H1 (cell line): ENCODE data around the gene ZBTB34. TPM values are rescaled to one million over a fixed set of nuclear protein-coding genes. Genes with fewer than 3 reads are reported as not detected.

Experiments
- ASH2L ChIP-seq: fragments of 200-600, 300-600 bp; sonication (generic); IDR thresholded peaks from one replicate; pipeline ENCODE4 v1.7.1; 2017; ENCODE audit warnings: low read length
- CBX8 ChIP-seq: fragments of 300-800, 300-1000 bp; sonication (generic); IDR thresholded peaks from 2 replicates; pipeline ENCODE4 v1.7.1; 2016; ENCODE audit warnings: low read depth, low read length, borderline replicate concordance
- CHD7 ChIP-seq: fragments of 300-600 bp; sonication (generic); IDR thresholded peaks from 2 replicates; pipeline ENCODE4 v1.7.1; 2012; ENCODE audit warnings: low read length, moderate library complexity, mild to moderate bottlenecking, inconsistent platforms; ENCODE audit not compliant: insufficient replicate concordance
- GABPA ChIP-seq: IDR thresholded peaks from 2 replicates; pipeline ENCODE4 v1.6.1; 2011; ENCODE audit warnings: mild to moderate bottlenecking, low read length, moderate library complexity, borderline replicate concordance; ENCODE audit not compliant: insufficient read depth
- KDM5A ChIP-seq: fragments of 200-600 bp; IDR thresholded peaks from 2 replicates; pipeline ENCODE4 v1.7.1; 2012; ENCODE audit warnings: mild to moderate bottlenecking, low read length, inconsistent platforms, mixed read lengths
- NANOG ChIP-seq: IDR thresholded peaks from 2 replicates; pipeline ENCODE4 v1.6.1; 2011; ENCODE audit warnings: low read length, low read depth, mild to moderate bottlenecking, inconsistent platforms; ENCODE audit not compliant: insufficient read depth, poor library complexity, severe bottlenecking
- RFX5 ChIP-seq: IDR thresholded peaks from 2 replicates; pipeline ENCODE4 v1.6.1; 2011; ENCODE audit warnings: low read depth, low read length, improper control_type of control experiment, borderline replicate concordance
- SAP30 ChIP-seq: fragments of 300-600 bp; sonication (generic); IDR thresholded peaks from 2 replicates; pipeline ENCODE4 v1.7.1; 2012; ENCODE audit warnings: low read length, moderate library complexity, mild to moderate bottlenecking, inconsistent platforms; ENCODE audit not compliant: insufficient read depth, insufficient replicate concordance
- polyA plus RNA-seq, 7 experiments: library from polyadenylated mRNA; depleted of rRNA in 3 of 7; stranded (reverse) in 5 of 7; unstranded in 2 of 7; fragments of >200 nt in 5 of 7; fragments of 200-250 nt in 2 of 7; gene quantifications; 1 replicate in 5 of 7; 2 replicates in 1 of 7; 4 replicates in 1 of 7; pipeline versions ENCODE4 v1.2.1 to v1.2.3, GENCODE V29; 2011 to 2013; ENCODE audit warnings: missing spikeins in 2 of 7, mixed read lengths in 2 of 7
- total RNA-seq: library from RNA; stranded (reverse); fragmentation: NEBNext Ultra II Directional; extraction: Animal tissue kit (Norgen Biotek cat#: 25700); gene quantifications from 2 replicates; pipeline ENCODE4 v1.2.1, GENCODE V29; 2021

The ZBTB34 gene
- total and polyA plus RNA-seq, 2 of the 8 experiments (the other 6 are each of a cell fraction or from before 2014, with no cell fraction given): 8.2 to 15.9 TPM

DNA sequence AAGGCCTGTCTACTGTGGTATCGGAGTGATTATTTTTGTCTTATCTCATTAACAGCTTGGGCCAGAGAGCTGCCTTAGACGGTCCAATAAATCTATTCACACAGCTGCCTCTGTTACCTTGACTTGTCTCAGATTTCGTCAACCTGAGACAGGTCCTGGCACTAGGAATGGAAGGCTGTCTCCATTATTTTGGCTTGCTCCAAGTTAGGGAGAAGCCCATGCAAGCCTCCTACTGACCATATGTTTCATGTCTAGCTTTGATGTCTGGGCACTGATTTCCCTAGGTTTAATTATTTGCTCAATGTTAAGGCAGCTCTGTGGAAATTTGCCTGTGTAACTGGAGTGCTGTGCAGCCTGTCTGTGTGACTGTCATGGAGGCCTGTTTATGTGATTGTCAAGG, 41.8 kb downstream of the ZBTB34 start (continued):
- TF ChIP-seq CHD7 (no peak), ASH2L (no peak), KDM5A (no peak), NANOG (no peak), CBX8 (no peak), GABPA (no peak), SAP30 (no peak), RFX5 (no peak)
